Heart left ventricle (tissue), 16 donors: Measurements from ENCODE around the gene GJB5. TPM values are rescaled to one million over a fixed set of nuclear protein-coding genes. Genes with fewer than 3 reads are reported as not detected.

ENCODE experiments used
- ATAC-seq, 4 donors: fragments of 200-7000 bp; cut with Tn5 transposase; one replicate each; pipeline ENCODE4 v1.9.1; 2020 to 2022; ENCODE audit warnings: moderate library complexity in 4 of 4, mild to moderate bottlenecking in 3 of 4, moderate number of reproducible peaks in 1 of 4
- DNase-seq, 5 donors: peaks; one replicate each; pipeline ENCODE4 v3.0.0-alpha.2; 2020
- H3K27ac ChIP-seq, 12 donors: fragments of 200-600 bp; sonication (generic) in 4 of 12; one replicate each; pipeline versions ENCODE4 v1.5.0 to v1.8.0; 2016 to 2022; ENCODE audit warnings: mild to moderate bottlenecking in 2 of 12
- H3K27me3 ChIP-seq, 9 donors: fragments of 200-600 bp; sonication (generic) in 2 of 9; one replicate each; pipeline versions ENCODE4 v1.5.1 to v1.8.0; 2016 to 2022; ENCODE audit warnings: mild to moderate bottlenecking in 3 of 9
- H3K36me3 ChIP-seq, 9 donors: fragments of 200-600 bp; sonication (generic) in 2 of 9; one replicate each; pipeline versions ENCODE4 v1.5.0 to v1.8.0; 2018 to 2022; ENCODE audit warnings: mild to moderate bottlenecking in 2 of 9
- H3K4me1 ChIP-seq, 12 donors: fragments of 200-600 bp; sonication (generic) in 4 of 12; one replicate each; pipeline versions ENCODE4 v1.5.0 to v1.8.0; 2016 to 2022; ENCODE audit warnings: mild to moderate bottlenecking in 3 of 12
- H3K4me3 ChIP-seq, 12 donors: fragments of 200-600 bp; sonication (generic) in 4 of 12; one replicate each; pipeline versions ENCODE4 v1.5.0 to v1.8.0; 2017 to 2022; ENCODE audit warnings: mild to moderate bottlenecking in 9 of 12, moderate library complexity in 4 of 12
- H3K9me3 ChIP-seq, 12 donors: fragments of 200-600 bp; sonication (generic) in 4 of 12; one replicate each; pipeline versions ENCODE4 v1.5.0 to v1.8.0; 2016 to 2022; ENCODE audit warnings: mild to moderate bottlenecking in 1 of 12
- CTCF ChIP-seq, 12 donors: fragments of 200-600 bp; sonication (generic) in 4 of 12; IDR thresholded peaks; one replicate each; pipeline versions ENCODE4 v1.5.0 to v1.8.0; 2018 to 2022; ENCODE audit warnings: antibody characterized with exemption in 12 of 12, mild to moderate bottlenecking in 5 of 12
- POLR2A ChIP-seq, 2 donors: fragments of 450-650 bp; IDR thresholded peaks; one replicate each; pipeline ENCODE4 v1.6.1; 2017; ENCODE audit warnings: antibody characterized with exemption in 2 of 2, mild to moderate bottlenecking in 2 of 2, moderate library complexity in 2 of 2
- WGBS, 4 donors: extraction: QIAGEN DNeasy Blood & Tissue Kit in 2 of 4; methylation state at CpG; one replicate each; pipeline versions ENCODE4 v1.1.5 to v1.1.7; 2013 to 2018; 5-methylcytosine and 5-hydroxymethylcytosine counted together
- intact Hi-C, 10 donors: fragments of 100-400 bp; cut with DNase I; formaldehyde crosslinking; loops; one replicate each; pipeline versions ENCODE4 v1.11.1 to v1.14.2; 2022
- polyA plus RNA-seq, 2 donors: library from polyadenylated mRNA; stranded (reverse); fragments of 200-250 nt; gene quantifications; one replicate each; pipeline ENCODE4 v1.2.3, GENCODE V29; 2013
- total RNA-seq, 9 donors: library from RNA; depleted of rRNA in 2 of 9; stranded (reverse); fragments of >200 nt in 2 of 9; fragmentation: NEBNext Ultra II Directional in 3 of 9; extraction: Animal tissue kit (Norgen Biotek cat#: 25700) in 3 of 9; gene quantifications; one replicate each; pipeline versions ENCODE4 v1.1.0 to v1.2.4, GENCODE V29; 2016 to 2023
- donor health status: ischemic (EF 13 %, LVEDD 7.1; RV severe dilation, severe dysfunction).
- donor health status: healthy with polysubstance abuse.
- donor health status: DM: no; HTN: yes; CAD: no.
- donor health status: DM: no; HTN: no; CAD: no.
- donor health status: ischemic (EF 25% LVEDD 6.9; RV normal size, moderate dysfunction).
- donor health status: ischemic (EF 25% LVEDD 5.7; RV mildly dilated, moderate dysfunction).
- donor health status: healthy.
- donor health status: DM: yes; HTN: yes; CAD: no.
- donor health status: ischemic (EF 35%, LVEDD 5.7; RV mildly dilated, moderate dysfunction).
- donor health status: nonischemic (EF 11% LVEDD 7.7; RV severe dilation, severe dysfunction).
- donor health status: DM: yes; HTN: yes; CAD: no.
- donor health status: PGD.
- donor health status: ischemic (EF 29% LVEDD 5.4; RV normal size, mild dysfunction).
- donor health status: nonischemic (EF 23%, LVEDD 6.1; RV moderate dilation, normal function).

GJB5 gene
- total and polyA plus RNA-seq, 11 donors, result not detected

- intact Hi-C loops, result loop anchor here in 6 of 10 donors (10.0 kb wide), 4 partner anchors 291 to 1111 kb away; no protein-coding TSS in a partner anchor
- no peak overlapping the region for H3K4me3 ChIP-seq
- H3K27me3 ChIP-seq, result peaks cover 0 to 19% (median 5%) of the 10 kb centered on the region in 9 donors
- H3K4me1 ChIP-seq, result no peaks in the 10 kb centered on the region
- TF ChIP-seq CTCF (IDR thresholded peaks at IDR 0.05), result no peak
- no peak for TF ChIP-seq POLR2A (IDR thresholded peaks at IDR 0.05)
- 71 to 90% (median 85%) methylated on average over 5 of the region's 5 CpGs for WGBS, 4 donors
- no peak for ATAC-seq
- H3K36me3 ChIP-seq, result no peaks in the 10 kb centered on the region
- DNase-seq, result no peak
- no peak overlapping the region for H3K27ac ChIP-seq
- H3K9me3 ChIP-seq, result no peaks in the 10 kb centered on the region
Observed at GRCh38 chr1:34745666-34746065, 9.2 kb upstream of the GJB5 start.

- intact Hi-C loops, result loop anchor here in 6 of 10 donors (10.0 kb wide), 4 partner anchors 291 to 1111 kb away; no protein-coding TSS in a partner anchor
- Histone ChIP-seq H3K9me3 (no peaks in the 10 kb centered on the region), H3K36me3 (no peaks in the 10 kb centered on the region), H3K27ac (no peak overlapping the region), H3K4me1 (no peaks in the 10 kb centered on the region), H3K4me3 (no peak overlapping the region), H3K27me3 (peaks cover 0 to 19% (median 5%) of the 10 kb centered on the region in 9 donors)
- no peak for DNase-seq
- WGBS, 4 donors, result 80 to 90% (median 83%) methylated on average over 4 of the region's 4 CpGs
- ATAC-seq, result no peak
- TF ChIP-seq CTCF (IDR thresholded peaks at IDR 0.05) (no peak), POLR2A (IDR thresholded peaks at IDR 0.05) (no peak)
Observed at GRCh38 chr1:34746101-34746500, 8.7 kb upstream of the GJB5 start.

DNA sequence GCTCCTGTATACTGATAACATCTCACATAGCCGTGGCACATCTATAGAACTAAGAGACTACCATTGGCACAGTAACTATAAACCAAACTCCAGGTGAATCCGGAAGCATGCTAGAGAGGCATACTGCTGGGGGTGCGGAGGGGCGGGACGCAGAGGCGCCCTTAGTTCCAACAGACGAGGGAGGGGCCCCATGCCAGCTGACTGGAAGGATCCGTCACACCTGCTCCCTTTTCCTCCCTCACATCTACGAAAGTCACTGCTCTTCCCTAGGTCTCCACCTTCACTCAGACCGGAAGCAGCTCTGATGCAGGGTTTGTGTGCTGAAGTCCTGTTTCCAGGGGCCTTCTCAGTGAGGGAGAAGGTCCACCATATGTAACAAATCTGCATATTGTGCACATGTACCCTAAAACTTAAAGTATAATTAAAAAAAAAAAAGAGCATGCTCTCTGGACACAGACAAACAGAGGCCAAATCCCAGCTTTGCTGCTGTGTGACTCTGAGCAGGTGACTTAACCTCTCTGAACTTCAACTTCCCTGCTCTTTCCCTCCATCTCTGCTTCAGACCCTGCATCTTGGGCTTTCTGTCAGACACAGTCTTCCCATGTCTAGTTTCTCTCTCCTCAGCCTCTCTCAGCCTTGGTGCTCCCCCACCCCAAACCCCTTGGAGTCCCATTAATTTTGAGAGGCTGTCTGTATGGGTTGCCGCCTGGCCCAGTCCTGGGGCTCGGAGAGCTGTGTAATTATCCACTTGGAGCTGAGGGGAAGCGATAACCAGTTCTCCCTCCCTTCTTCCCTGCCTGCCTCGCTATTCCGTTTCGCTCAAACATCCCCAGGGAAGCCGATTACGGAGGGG lies 7.8 kb upstream of the GJB5 start:
- Histone ChIP-seq H3K27ac (no peak overlapping the region), H3K9me3 (no peaks in the 10 kb centered on the region), H3K36me3 (no peaks in the 10 kb centered on the region), H3K4me3 (no peak overlapping the region), H3K27me3 (peaks cover 0 to 19% (median 5%) of the 10 kb centered on the region in 9 donors), H3K4me1 (no peaks in the 10 kb centered on the region)
- DNase-seq, result no peak
- TF ChIP-seq CTCF (IDR thresholded peaks at IDR 0.05) (no peak), POLR2A (IDR thresholded peaks at IDR 0.05) (no peak)
- 51 to 76% (median 59%) methylated on average over 17 to 18 of the region's 18 CpGs for WGBS, 4 donors
- intact Hi-C loops, result loop anchor here in 6 of 10 donors (10.0 kb wide), 4 partner anchors 292 to 1112 kb away; no protein-coding TSS in a partner anchor
- no peak for ATAC-seq

GRCh38 chr1:34747638-34747941 lies 7.3 kb upstream of the GJB5 start:
- Histone ChIP-seq H3K27ac (no peak overlapping the region), H3K4me1 (no peaks in the 10 kb centered on the region), H3K27me3 (peaks cover 0 to 19% (median 5%) of the 10 kb centered on the region in 9 donors), H3K36me3 (no peaks in the 10 kb centered on the region), H3K9me3 (no peaks in the 10 kb centered on the region), H3K4me3 (no peak overlapping the region)
- intact Hi-C loops, result loop anchor here in 6 of 10 donors (10.0 kb wide), 4 partner anchors 293 to 1113 kb away; no protein-coding TSS in a partner anchor
- DNase-seq (no peak), ATAC-seq (no peak)
- no peak for TF ChIP-seq CTCF (IDR thresholded peaks at IDR 0.05)
- TF ChIP-seq POLR2A (IDR thresholded peaks at IDR 0.05), result no peak
- WGBS, 4 donors, result 41 to 72% (median 54%) methylated on average over 6 of the region's 6 CpGs
